Subcutaneous adipose tissue (tissue), 4 donors: ENCODE data around the gene SLC17A6. TPM values are rescaled to one million over a fixed set of nuclear protein-coding genes. Genes with fewer than 3 reads are reported as not detected.

Experiments
- total RNA-seq, 4 donors: library from RNA; depleted of rRNA; stranded (reverse); fragments of >200 nt; gene quantifications; one replicate each; pipeline ENCODE4 v1.1.0, GENCODE V29; 2016
- TF ChIP-seq, protein P1 (sequence below): fragments of 450-650 bp; IDR thresholded peaks from one replicate; pipeline ENCODE4 v1.5.1; 2016; ENCODE audit warnings: low read depth, mild to moderate bottlenecking, control low read depth, antibody characterized with exemption, moderate library complexity

The SLC17A6 gene
- total RNA-seq, 4 donors from 2014 or later, result not detected

DNA sequence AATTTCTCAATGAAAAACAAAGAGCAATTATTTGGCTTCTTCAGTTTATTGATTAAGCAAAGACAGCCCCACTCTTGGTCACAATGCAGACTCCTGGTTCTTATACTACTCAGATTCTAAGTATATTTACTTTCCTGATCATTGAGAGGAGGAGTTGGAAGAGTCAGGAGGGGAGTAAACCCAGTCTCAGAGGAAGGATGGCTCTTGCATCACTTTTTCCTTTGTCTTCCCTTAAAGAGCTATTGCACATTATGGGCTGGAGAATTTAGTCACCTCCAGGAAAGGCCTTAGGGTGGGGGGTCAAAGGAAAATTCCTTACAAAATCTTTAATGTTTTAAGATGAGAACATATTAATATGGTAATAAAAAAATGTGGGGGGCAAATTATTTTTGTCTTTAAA, 8.1 kb downstream of the SLC17A6 start:
- TF ChIP-seq, protein P1, sequence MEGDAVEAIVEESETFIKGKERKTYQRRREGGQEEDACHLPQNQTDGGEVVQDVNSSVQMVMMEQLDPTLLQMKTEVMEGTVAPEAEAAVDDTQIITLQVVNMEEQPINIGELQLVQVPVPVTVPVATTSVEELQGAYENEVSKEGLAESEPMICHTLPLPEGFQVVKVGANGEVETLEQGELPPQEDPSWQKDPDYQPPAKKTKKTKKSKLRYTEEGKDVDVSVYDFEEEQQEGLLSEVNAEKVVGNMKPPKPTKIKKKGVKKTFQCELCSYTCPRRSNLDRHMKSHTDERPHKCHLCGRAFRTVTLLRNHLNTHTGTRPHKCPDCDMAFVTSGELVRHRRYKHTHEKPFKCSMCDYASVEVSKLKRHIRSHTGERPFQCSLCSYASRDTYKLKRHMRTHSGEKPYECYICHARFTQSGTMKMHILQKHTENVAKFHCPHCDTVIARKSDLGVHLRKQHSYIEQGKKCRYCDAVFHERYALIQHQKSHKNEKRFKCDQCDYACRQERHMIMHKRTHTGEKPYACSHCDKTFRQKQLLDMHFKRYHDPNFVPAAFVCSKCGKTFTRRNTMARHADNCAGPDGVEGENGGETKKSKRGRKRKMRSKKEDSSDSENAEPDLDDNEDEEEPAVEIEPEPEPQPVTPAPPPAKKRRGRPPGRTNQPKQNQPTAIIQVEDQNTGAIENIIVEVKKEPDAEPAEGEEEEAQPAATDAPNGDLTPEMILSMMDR, result no peak

DNA sequence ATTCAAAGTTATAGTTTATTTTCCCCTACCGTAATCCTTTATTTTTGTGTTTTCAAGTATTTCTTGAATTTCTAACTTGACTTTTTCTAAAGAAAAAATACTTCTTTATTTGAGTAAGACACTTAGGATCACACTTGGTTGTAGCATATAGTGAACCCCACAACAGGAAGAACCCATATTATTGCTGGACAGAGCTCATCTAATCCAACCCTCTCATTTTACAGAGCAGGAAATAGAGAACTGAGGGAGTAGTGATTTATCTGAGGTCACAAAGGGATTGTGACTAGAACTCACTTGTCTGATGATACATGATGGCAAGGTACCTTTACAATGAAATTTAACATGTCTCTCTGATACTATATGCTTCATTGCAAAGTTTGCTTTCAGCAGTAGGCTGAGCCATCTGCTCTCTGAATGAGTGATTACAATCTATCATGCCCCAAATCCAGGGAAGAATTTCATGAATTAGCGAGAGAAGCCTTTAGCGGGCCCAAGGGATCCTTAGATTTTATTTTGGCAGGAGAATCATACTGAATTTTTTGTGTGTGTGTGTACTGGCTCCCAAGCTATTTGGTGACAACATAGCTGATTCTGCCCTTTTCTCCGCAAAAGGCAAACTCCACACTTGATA, 9.8 kb downstream of the SLC17A6 start:
- TF ChIP-seq, protein P1, result no peak

DNA sequence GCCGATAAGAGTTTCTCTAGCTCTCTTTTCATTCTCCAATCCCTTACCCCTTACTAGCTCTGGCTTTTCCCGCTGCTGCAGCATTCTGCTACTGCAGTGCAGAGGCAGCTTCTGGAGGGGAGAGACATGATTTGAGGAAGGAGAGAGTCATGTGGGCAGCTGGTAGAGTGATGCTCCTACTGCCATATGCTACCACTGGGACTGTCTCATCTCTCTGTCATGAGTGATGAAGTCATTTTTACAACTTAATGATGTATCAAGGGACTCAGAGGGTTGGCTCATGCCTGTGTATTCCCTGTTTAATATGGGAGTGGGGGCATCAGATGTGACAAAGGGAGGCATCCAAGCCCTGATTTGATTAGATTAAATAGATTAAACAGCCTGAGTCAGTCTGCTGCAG, 11.3 kb downstream of the SLC17A6 start:
- TF ChIP-seq, protein P1, result no peak

DNA sequence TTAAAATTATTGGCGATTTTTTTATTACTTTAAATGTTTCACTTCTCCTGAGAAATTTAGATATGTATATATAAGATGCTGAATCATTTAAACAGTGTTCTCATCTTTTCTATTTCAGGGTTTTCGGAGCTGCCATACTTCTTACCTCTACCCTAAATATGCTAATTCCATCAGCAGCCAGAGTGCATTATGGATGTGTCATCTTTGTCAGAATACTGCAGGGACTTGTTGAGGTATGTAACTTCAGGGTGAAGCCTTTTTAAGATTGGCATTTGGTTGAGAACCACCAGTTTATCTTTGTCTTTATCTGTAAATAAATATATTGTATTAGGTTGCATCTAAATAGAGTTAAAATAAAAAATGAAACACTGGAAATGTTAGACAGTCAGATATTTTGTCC, 21.1 kb downstream of the SLC17A6 start:
- TF ChIP-seq, protein P1, result no peak

DNA sequence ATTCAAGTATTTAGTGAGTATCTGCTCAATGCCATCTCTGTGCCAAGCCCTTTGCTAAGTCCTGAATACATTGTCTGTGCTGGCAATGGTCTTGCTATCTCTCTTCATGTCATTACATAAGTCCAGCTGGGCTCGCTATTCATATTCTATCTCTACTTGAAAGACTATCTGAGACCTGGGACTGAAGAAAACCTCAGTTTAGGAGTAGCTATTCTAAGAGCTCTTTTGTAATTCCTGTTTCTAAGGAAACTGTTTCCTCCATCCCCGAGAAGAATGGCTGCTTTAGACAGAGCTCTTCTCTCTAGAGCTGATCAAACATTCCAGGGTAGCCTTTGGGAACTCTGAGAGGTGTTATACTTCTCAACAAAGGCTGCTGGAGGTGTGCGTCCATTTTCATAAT, 33.0 kb downstream of the SLC17A6 start:
- TF ChIP-seq, protein P1, result no peak

DNA sequence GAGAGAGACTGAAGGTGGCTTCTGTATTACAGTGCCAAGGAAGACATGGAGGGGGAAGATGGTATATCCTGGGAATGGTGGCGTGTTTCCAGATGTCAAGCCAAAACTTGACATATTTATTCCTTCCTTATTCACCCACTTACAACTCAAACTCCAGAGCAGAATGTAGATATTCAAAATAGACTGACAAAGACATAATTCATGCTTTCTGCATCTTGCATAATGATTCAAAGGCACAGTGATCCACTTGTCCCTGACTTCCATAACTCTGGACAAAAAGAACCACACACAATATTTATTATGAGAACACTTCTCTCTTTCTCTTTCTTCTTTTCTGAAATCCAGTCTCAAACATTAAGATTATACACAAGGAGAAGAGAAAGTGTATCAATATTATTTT, 48.9 kb downstream of the SLC17A6 start:
- TF ChIP-seq, protein P1, result no peak

DNA sequence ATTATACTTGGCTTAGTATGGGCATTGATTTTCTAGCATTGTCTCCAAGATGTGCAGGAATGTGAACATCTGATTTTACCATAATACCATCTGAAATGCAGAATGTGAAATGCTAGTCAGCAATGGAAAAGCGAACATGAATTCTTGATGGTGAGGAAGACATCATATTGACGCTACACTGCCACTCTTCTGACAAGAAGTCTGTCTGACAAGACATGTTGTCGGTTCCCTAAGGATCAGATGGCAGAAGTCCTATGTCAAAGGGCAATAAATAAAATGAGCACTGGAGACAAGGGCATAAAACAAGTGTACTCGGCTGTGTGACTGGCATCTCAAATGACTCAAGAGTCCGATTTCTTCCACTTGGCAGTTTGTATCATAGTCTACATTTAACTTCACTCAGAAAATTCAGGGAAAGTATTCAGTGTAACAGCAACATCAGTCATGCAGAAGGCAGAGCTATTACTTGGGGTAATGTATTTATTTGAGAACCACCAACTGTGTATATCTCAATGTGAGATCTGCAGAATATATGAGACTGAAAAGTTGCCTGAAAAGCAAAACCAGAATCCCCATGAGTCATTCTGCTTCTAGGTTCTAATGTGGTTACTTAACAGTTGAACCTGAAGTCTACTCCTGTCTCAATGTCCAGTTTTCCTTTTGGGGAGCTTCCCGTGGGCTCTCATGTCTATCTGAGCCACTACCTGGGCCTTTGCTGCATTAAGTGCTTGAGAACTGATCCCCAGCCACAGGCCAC, 51.5 kb downstream of the SLC17A6 start:
- TF ChIP-seq, protein P1, result no peak
